HL-60 (cell line): ENCODE results near the gene GARRE1.
"Not testable (repeated sequence)": the region's sequence is repeated elsewhere in the genome, so short reads cannot be mapped to it uniquely, and the experiment has no call there.

Source experiments
- DNase-seq, 2 experiments: peaks; one replicate each; pipeline ENCODE4 v3.0.0-alpha.2; 2010 to 2020; ENCODE audit warnings: low read depth in 1 of 2, low spot score in 1 of 2
- H3K27ac ChIP-seq: fragments of 250-450 bp; sonication (Bioruptor Pico); replicated peaks from 2 replicates; pipeline ENCODE4 v1.5.1; 2020; ENCODE audit warnings: mild to moderate bottlenecking, moderate library complexity
- H3K27me3 ChIP-seq: fragments of 250-450 bp; sonication (Bioruptor Pico); 2 replicates; pipeline ENCODE4 v1.5.1; 2021; ENCODE audit warnings: mild to moderate bottlenecking, moderate library complexity; ENCODE audit not compliant: insufficient read depth, poor library complexity, severe bottlenecking
- H3K4me3 ChIP-seq: replicated peaks from 2 replicates; pipeline ENCODE4 v1.5.1; 2011; ENCODE audit warnings: mild to moderate bottlenecking, control low read depth, low read length; ENCODE audit not compliant: insufficient read depth
- CTCF ChIP-seq: IDR thresholded peaks from one replicate; pipeline ENCODE4 v1.5.1; 2011; ENCODE audit warnings: low read length, control low read depth, inconsistent platforms; ENCODE audit not compliant: insufficient read depth
- GABPA ChIP-seq: IDR thresholded peaks from 2 replicates; pipeline ENCODE4 v1.6.1; 2012; ENCODE audit warnings: low read depth
- POLR2AphosphoS5 ChIP-seq: IDR thresholded peaks from 2 replicates; pipeline ENCODE4 v1.6.1; 2012; ENCODE audit warnings: low read depth
- REST ChIP-seq: IDR thresholded peaks from 2 replicates; pipeline ENCODE4 v1.6.1; 2012; ENCODE audit warnings: low read depth; ENCODE audit not compliant: insufficient replicate concordance
- SPI1 ChIP-seq: IDR thresholded peaks from 2 replicates; pipeline ENCODE4 v1.6.1; 2012; ENCODE audit warnings: low read depth, mild to moderate bottlenecking, borderline replicate concordance

The GARRE1 gene

GRCh38 chr19:34215666-34216038, 38.7 kb upstream of the GARRE1 start:
- Histone ChIP-seq H3K27me3 (no peaks in the 10 kb centered on the region), H3K4me3 (no peak overlapping the region), H3K27ac (no peak overlapping the region)
- TF ChIP-seq REST: no peak
- TF ChIP-seq SPI1: no peak
- TF ChIP-seq POLR2AphosphoS5: no peak
- no peak for TF ChIP-seq GABPA
- no peak for TF ChIP-seq CTCF
- no peak for DNase-seq

- not testable (repeated sequence) for H3K27me3 ChIP-seq, DNase-seq, H3K27ac ChIP-seq, H3K4me3 ChIP-seq
Measured at GRCh38 chr19:34216745-34217219, 37.6 kb upstream of the GARRE1 start.

GRCh38 chr19:34217952-34218817, 36.2 kb upstream of the GARRE1 start:
- no peak overlapping the region for H3K27ac ChIP-seq

GRCh38 chr19:34218818-34219164, 35.6 kb upstream of the GARRE1 start:
- no peak for DNase-seq
- Histone ChIP-seq H3K27ac (no peak overlapping the region), H3K27me3 (no peaks in the 10 kb centered on the region), H3K4me3 (no peak overlapping the region)
- TF ChIP-seq GABPA (no peak), REST (no peak), POLR2AphosphoS5 (no peak), CTCF (no peak), SPI1 (no peak)

More at GRCh38 chr19:34217952-34218817, 36.2 kb upstream of the GARRE1 start:
- Histone ChIP-seq H3K27me3 (no peaks in the 10 kb centered on the region), H3K4me3 (no peak overlapping the region)
- peak; percentile 40 to 84 for DNase-seq
- TF ChIP-seq REST (no peak), POLR2AphosphoS5 (peak; percentile 69)
